ENCODE measurements around the gene PDE3B.
"Not testable (repeated sequence)": the region's sequence is repeated elsewhere in the genome, so short reads cannot be mapped to it uniquely, and the experiment has no call there.

PDE3B gene

DNA sequence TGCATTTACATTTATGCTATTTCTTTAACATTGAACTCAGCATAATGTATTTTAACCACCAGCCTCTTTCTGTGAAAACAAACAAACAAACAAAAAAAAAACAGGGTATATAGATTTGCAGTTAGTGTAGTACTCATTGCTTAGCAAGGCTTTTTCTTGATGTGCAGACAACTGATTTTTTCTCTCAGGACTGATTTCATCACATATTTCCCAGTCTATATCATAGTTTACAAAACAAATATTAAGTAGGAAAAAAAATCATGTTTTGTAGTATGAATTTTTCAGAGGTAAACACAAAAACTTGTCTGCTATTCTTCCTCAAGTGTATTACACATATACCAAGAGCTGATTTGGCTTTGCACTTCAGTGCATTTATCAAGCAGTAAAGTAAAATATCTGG, 123.0 kb downstream of the PDE3B start:
- no peak overlapping the region for H3K4me3 ChIP-seq (ENCODE audit: low read depth, low read length)
- TF ChIP-seq, protein P1, sequence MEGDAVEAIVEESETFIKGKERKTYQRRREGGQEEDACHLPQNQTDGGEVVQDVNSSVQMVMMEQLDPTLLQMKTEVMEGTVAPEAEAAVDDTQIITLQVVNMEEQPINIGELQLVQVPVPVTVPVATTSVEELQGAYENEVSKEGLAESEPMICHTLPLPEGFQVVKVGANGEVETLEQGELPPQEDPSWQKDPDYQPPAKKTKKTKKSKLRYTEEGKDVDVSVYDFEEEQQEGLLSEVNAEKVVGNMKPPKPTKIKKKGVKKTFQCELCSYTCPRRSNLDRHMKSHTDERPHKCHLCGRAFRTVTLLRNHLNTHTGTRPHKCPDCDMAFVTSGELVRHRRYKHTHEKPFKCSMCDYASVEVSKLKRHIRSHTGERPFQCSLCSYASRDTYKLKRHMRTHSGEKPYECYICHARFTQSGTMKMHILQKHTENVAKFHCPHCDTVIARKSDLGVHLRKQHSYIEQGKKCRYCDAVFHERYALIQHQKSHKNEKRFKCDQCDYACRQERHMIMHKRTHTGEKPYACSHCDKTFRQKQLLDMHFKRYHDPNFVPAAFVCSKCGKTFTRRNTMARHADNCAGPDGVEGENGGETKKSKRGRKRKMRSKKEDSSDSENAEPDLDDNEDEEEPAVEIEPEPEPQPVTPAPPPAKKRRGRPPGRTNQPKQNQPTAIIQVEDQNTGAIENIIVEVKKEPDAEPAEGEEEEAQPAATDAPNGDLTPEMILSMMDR (IDR thresholded peaks at IDR 0.05; ENCODE audit: borderline replicate concordance, insufficient read depth, low read depth, low read length), result no peak

DNA sequence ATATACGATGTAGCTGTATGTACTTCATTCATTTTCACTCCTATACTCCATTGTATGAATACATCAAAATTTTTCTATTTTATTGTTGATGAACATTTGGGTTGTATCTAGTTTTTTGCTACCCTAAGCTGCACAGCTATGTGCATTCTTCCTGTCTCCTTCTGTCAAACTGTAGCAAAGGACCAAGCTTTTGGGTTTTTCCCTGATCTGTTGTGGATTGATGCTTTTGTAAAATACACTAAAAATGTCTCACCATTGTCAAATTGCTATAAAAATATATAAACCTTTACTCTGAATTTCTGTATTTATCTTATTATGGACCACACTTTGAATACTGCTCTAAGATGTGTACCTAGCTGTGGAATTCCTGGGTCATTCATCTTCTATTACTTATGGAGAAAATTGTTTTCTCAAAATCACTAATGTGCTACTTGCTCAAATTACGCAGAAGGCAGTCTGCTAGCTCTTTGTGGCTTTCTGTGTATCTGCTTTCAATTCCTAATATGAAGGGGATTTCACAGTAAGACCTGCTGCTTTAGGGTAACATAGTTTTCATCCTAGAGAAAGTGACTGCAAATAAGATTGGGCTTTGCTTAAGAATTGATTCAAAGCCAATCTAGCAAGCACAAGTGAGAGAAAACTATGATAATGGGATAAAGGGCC, 125.1 kb downstream of the PDE3B start:
- H3K4me3 ChIP-seq (ENCODE audit: low read depth, low read length), result no peak overlapping the region
- TF ChIP-seq, protein P1 (IDR thresholded peaks at IDR 0.05; ENCODE audit: borderline replicate concordance, insufficient read depth, low read depth, low read length), result no peak

DNA sequence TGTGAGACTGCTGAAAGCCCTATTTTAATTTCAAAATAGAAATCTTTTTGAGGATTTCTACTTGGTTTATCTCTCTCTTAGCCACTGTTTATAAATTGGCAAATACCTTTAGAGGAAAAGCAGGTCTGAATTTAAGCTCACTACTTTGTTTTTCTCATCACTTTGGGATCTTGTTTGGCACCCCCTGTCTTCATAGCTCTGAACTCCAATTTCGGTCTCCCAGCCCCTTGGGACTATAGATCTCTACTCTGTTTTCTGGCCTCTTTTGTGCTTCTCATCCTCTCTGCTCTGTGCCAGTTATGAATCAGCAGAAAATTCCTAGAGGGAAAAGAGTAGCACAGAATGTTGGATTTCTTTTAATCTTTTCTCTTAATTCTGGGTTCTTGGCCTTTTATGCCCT, 130.2 kb downstream of the PDE3B start:
- no peak overlapping the region for H3K4me3 ChIP-seq (ENCODE audit: low read depth, low read length)
- TF ChIP-seq, protein P1 (IDR thresholded peaks at IDR 0.05; ENCODE audit: borderline replicate concordance, insufficient read depth, low read depth, low read length), result 0 out of 2 replicates have a peak, but pooled peaks have one; percentile 14

DNA sequence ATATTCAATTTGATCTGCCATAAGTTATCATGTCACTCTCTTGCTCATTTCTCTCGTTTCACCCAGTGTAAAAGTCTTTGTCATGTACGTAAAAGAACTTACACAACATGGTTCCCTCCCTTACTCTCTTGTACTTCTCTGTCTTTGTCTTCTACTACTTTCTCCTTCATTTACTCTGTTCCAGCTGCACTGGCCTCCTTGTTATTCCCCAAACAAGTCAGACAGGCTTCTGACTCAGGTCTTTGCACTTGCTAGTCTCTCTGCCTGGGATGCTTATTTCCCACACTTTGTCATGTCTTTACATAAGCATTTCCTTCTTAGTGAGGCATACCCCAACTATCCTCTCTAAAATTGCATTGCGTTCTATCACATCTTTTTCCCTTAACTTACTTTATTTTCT, 131.1 kb downstream of the PDE3B start:
- TF ChIP-seq, protein P1 (IDR thresholded peaks at IDR 0.05; ENCODE audit: borderline replicate concordance, insufficient read depth, low read depth, low read length), result no peak
- H3K4me3 ChIP-seq (ENCODE audit: low read depth, low read length), result no peak overlapping the region

DNA sequence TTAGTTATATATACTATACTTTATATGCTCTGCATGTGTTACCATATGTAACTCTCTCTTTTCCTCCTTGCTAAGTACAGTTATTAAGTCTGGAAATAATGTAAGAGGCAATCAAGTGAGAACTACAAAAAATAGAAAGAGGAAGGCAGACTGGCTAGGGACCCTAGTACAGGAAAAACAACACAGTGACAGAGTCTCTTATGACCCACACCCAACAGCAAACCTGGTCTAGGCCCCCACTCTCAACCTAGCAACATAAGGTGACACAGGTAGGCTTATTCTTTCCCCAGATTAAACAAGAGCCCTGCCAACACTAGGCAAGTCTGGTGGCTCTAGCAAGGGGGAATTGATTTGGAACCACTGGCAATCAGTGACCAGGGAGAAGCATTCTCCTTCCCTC, 132.3 kb downstream of the PDE3B start:
- TF ChIP-seq, protein P1 (IDR thresholded peaks at IDR 0.05; ENCODE audit: borderline replicate concordance, insufficient read depth, low read depth, low read length), result no peak
- H3K4me3 ChIP-seq (ENCODE audit: low read depth, low read length), result no peak overlapping the region

DNA sequence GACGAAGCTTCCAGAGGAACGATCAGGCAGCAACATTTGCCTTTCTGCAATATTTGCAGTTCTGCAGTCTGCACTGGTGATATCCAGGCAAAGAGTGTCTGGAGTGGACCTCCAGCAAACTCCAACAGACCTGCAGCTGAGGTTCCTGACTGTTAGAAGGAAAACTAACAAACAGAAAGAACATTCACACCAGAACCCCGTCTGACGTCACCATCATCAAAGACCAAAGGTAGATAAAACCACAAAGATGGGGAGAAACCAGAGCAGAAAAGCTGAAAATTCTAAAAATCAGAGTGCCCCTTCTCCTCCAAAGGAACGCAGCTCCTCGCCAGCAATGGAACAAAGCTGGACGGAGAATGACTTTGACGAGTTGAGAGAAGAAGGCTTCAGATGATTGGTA, 134.9 kb downstream of the PDE3B start:
- H3K4me3 ChIP-seq (ENCODE audit: low read depth, low read length), result not testable (repeated sequence)

DNA sequence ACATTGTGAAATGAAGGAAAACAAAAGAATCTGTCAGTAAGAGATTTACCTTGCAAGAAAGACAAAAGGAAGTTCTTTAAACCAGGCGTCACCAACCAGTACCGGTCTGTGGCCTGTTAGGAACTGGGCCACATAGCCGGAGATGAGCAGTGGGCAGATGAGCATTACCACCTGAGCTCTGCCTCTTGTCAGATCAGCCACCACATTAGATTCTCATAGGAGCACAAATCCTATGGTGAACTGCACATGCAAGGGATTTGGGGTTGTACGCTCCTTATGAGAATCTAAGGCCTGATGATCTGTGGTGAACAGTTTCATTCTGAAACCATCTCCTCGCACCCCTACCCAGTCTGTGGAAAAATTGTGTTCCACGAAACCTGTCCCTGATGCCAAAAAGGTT, 140.2 kb downstream of the PDE3B start:
- no peak overlapping the region for H3K4me3 ChIP-seq (ENCODE audit: low read depth, low read length)
- TF ChIP-seq, protein P1 (IDR thresholded peaks at IDR 0.05; ENCODE audit: borderline replicate concordance, insufficient read depth, low read depth, low read length), result no peak

Data from GM12875 (cell line).